ENCODE measurements around the gene RNASEH2A.

RNASEH2A gene

DNA sequence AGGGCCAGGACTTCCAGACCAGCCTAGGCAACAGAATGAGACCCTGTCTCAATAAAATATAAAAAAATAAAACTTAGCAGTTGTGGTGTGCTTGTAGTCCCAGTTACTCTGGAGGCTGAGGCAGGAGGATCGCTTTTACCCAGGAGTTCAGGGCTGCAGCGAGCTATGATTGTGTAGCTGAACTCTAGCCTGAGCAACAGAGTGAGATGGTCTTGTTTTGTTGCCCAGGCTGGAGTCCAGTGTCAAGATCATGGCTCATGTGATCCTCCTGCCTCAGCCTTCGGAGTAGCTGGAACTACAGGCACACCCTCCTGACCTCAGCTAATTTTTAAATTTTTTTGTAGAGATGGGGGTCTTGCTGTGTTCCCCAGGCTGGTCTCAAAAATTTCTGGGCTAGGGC, 19.4 kb upstream of the RNASEH2A start:
- H3K27ac ChIP-seq, result peak overlapping the region; percentile 98

GRCh38 chr19:12787458-12787857, 18.9 kb upstream of the RNASEH2A start:
- TF ChIP-seq ZFX (IDR thresholded peaks at IDR 0.05; ENCODE audit: borderline replicate concordance), result no peak
- TF ChIP-seq, protein P1, sequence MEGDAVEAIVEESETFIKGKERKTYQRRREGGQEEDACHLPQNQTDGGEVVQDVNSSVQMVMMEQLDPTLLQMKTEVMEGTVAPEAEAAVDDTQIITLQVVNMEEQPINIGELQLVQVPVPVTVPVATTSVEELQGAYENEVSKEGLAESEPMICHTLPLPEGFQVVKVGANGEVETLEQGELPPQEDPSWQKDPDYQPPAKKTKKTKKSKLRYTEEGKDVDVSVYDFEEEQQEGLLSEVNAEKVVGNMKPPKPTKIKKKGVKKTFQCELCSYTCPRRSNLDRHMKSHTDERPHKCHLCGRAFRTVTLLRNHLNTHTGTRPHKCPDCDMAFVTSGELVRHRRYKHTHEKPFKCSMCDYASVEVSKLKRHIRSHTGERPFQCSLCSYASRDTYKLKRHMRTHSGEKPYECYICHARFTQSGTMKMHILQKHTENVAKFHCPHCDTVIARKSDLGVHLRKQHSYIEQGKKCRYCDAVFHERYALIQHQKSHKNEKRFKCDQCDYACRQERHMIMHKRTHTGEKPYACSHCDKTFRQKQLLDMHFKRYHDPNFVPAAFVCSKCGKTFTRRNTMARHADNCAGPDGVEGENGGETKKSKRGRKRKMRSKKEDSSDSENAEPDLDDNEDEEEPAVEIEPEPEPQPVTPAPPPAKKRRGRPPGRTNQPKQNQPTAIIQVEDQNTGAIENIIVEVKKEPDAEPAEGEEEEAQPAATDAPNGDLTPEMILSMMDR (IDR thresholded peaks at IDR 0.05), result no peak
- H3K27ac ChIP-seq, result peak overlapping the region; percentile 98

More for the DNA sequence above, 19.4 kb upstream of the RNASEH2A start:
- TF ChIP-seq, protein P1 (IDR thresholded peaks at IDR 0.05), result no peak
- no peak for TF ChIP-seq ZFX (IDR thresholded peaks at IDR 0.05; ENCODE audit: borderline replicate concordance)

GRCh38 chr19:12788042-12788681, 18.2 kb upstream of the RNASEH2A start:
- TF ChIP-seq, protein P1 (IDR thresholded peaks at IDR 0.05), result no peak
- no peak for TF ChIP-seq ZFX (IDR thresholded peaks at IDR 0.05; ENCODE audit: borderline replicate concordance)
- H3K27ac ChIP-seq, result peak overlapping the region; percentile 98

GRCh38 chr19:12788682-12789097, 17.7 kb upstream of the RNASEH2A start:
- H3K27ac ChIP-seq, result peak overlapping the region; percentile 98

DNA sequence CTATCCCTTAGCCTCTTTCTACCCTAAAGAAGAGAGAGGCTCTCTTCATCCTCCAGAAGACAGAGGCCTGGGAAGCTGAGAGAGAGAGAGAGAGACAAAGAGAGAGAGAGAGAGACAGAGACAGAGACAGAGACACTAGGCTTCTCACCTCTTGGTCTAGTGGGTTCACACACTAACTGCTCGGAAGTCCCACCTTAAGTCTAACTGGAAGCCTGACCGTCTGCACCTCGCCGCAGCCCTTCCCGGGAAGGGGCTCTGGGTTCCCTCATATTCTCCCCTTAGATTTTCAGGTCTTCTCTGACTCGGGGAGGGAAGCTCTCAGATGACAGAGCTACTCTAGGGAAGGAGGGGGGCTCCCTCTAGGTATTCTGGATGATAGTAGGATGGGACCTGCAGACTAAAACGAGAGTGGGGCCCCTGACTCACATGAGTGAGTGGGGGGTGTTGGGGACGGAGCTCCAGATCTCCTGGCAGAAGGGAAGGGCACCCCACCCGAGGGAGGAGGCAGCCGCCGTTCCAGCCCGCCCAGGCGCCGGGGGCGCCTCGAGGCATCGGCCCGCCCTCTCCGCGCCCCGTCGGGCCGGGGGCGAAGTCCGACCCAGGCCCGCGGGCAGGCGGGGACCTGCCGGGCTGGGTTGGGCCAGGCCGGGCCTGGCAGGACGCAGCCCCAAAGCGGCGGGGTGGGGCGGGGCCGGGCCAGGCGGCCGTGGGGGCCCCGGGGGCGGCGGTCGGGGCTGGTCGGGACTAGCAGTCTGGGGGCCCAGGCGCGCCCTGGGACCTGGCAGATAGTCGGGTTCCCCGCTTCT, 17.1 kb upstream of the RNASEH2A start:
- no peak for TF ChIP-seq ZFX (IDR thresholded peaks at IDR 0.05; ENCODE audit: borderline replicate concordance)
- TF ChIP-seq, protein P1 (IDR thresholded peaks at IDR 0.05), result no peak
- peak overlapping the region; percentile 98 for H3K27ac ChIP-seq

More at GRCh38 chr19:12788682-12789097, 17.7 kb upstream of the RNASEH2A start:
- no peak for TF ChIP-seq ZFX (IDR thresholded peaks at IDR 0.05; ENCODE audit: borderline replicate concordance)
- TF ChIP-seq, protein P1 (IDR thresholded peaks at IDR 0.05), result no peak

DNA sequence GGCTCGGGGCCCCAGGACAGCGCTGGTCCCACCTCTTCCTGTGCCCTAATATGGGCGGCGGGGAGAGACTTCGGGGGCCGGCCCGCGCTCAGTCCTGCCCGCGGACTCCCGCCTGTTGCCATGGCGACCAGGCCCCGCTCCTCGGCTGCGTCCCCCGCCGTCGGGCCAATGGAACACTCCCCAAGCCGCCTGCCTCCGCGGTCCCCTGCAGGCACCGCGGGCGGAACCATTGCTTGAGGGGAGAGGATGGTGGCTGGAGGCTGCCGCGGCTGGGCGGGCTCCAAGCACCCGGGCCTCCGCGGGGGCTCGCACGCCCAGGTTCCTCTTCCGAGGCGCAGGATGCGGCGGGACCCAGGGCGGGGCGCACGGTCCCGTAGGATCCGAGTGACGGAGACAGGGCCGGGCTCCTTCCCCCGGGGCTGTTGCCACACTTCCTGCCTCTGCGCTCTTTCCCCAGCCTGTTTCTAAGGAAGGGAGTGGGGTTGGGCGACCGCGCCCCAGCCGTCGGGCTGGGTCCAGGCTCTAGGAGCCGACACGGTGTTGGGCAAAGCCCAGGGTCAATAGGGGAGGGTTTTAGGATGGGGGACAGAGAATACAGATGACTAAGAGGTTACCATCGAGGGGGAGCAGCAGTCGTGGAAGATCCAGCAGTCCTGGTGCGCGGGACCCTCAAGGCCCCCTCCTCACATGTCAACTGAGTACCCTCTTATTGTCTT, 16.3 kb upstream of the RNASEH2A start:
- peak overlapping the region; percentile 98 for H3K27ac ChIP-seq
- no peak for TF ChIP-seq ZFX (IDR thresholded peaks at IDR 0.05; ENCODE audit: borderline replicate concordance)
- TF ChIP-seq, protein P1 (IDR thresholded peaks at IDR 0.05), result no peak
